Loucy (cell line): Measurements from ENCODE around the gene POLR3E.
A peak's percentile ranks its signal among the peaks of the same experiment; 100 is the strongest.

Experiments
- H2AFZ ChIP-seq: fragments of 200-600 bp; sonication (generic); 2 replicates; pipeline ENCODE4 v1.6.0; 2016; ENCODE audit warnings: antibody characterized with exemption, mild to moderate bottlenecking, low read length, moderate library complexity
- H3F3A ChIP-seq: fragments of 200-600 bp; 2 replicates; pipeline ENCODE4 v1.6.0; 2016; ENCODE audit warnings: antibody characterized with exemption, low read depth, mild to moderate bottlenecking
- H3K27me3 ChIP-seq: fragments of 200-600 bp; sonication (generic); 2 replicates; pipeline ENCODE4 v1.6.1; 2014; ENCODE audit warnings: low read length, mild to moderate bottlenecking; ENCODE audit not compliant: insufficient read depth, poor library complexity, severe bottlenecking
- H3K36me3 ChIP-seq: fragments of 200-600 bp; sonication (generic); 2 replicates; pipeline ENCODE4 v1.6.1; 2016; ENCODE audit warnings: low read length; ENCODE audit not compliant: insufficient read depth
- H3K4me1 ChIP-seq: fragments of 200-600 bp; sonication (generic); 2 replicates; pipeline ENCODE4 v1.5.1; 2014; ENCODE audit warnings: low read length, mild to moderate bottlenecking; ENCODE audit not compliant: insufficient read depth, poor library complexity, severe bottlenecking
- H3K4me2 ChIP-seq: fragments of 200-600 bp; sonication (generic); 2 replicates; pipeline ENCODE4 v1.6.0; 2014; ENCODE audit warnings: antibody characterized with exemption, low read length, low read depth, mild to moderate bottlenecking; ENCODE audit not compliant: poor library complexity, severe bottlenecking
- H3K4me3 ChIP-seq: fragments of 200-600 bp; sonication (generic); 2 replicates; pipeline ENCODE4 v1.5.1; 2014; ENCODE audit warnings: low read length, mild to moderate bottlenecking, mixed read lengths; ENCODE audit not compliant: poor library complexity, severe bottlenecking
- H3K79me2 ChIP-seq: fragments of 200-600 bp; sonication (generic); 2 replicates; pipeline ENCODE4 v1.6.1; 2014; ENCODE audit warnings: low read length; ENCODE audit not compliant: insufficient read depth
- H3K9ac ChIP-seq: fragments of 200-600 bp; sonication (generic); 2 replicates; pipeline ENCODE4 v1.6.0; 2014; ENCODE audit warnings: mild to moderate bottlenecking, low read depth, low read length, moderate library complexity; ENCODE audit not compliant: poor library complexity, severe bottlenecking
- H3K9me2 ChIP-seq: fragments of 200-600 bp; sonication (generic); replicated peaks from 2 replicates; pipeline ENCODE4 v1.6.1; 2016; ENCODE audit warnings: low read depth, low read length, mixed read lengths
- H3K9me3 ChIP-seq: fragments of 200-600 bp; sonication (generic); 2 replicates; pipeline ENCODE4 v1.6.1; 2014; ENCODE audit warnings: mild to moderate bottlenecking, antibody characterized with exemption, low read length, low read depth; ENCODE audit not compliant: insufficient read depth
- H4K20me1 ChIP-seq: fragments of 200-600 bp; sonication (generic); 2 replicates; pipeline ENCODE4 v1.6.0; 2014; ENCODE audit warnings: antibody characterized with exemption, low read length, mild to moderate bottlenecking; ENCODE audit not compliant: insufficient read depth, poor library complexity, severe bottlenecking
- EZH2phosphoT487 ChIP-seq: fragments of 200-600 bp; IDR thresholded peaks from 2 replicates; pipeline ENCODE4 v1.6.1; 2018; ENCODE audit warnings: antibody characterized with exemption, mild to moderate bottlenecking, moderate library complexity, borderline replicate concordance
- TF ChIP-seq, protein P1 (sequence below): fragments of 200-600 bp; sonication (generic); conservative IDR thresholded peaks from 2 replicates; pipeline ENCODE4 v1.5.1; 2014; ENCODE audit warnings: mild to moderate bottlenecking, antibody characterized with exemption, low read length

Gene POLR3E, protein sequence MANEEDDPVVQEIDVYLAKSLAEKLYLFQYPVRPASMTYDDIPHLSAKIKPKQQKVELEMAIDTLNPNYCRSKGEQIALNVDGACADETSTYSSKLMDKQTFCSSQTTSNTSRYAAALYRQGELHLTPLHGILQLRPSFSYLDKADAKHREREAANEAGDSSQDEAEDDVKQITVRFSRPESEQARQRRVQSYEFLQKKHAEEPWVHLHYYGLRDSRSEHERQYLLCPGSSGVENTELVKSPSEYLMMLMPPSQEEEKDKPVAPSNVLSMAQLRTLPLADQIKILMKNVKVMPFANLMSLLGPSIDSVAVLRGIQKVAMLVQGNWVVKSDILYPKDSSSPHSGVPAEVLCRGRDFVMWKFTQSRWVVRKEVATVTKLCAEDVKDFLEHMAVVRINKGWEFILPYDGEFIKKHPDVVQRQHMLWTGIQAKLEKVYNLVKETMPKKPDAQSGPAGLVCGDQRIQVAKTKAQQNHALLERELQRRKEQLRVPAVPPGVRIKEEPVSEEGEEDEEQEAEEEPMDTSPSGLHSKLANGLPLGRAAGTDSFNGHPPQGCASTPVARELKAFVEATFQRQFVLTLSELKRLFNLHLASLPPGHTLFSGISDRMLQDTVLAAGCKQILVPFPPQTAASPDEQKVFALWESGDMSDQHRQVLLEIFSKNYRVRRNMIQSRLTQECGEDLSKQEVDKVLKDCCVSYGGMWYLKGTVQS

DNA sequence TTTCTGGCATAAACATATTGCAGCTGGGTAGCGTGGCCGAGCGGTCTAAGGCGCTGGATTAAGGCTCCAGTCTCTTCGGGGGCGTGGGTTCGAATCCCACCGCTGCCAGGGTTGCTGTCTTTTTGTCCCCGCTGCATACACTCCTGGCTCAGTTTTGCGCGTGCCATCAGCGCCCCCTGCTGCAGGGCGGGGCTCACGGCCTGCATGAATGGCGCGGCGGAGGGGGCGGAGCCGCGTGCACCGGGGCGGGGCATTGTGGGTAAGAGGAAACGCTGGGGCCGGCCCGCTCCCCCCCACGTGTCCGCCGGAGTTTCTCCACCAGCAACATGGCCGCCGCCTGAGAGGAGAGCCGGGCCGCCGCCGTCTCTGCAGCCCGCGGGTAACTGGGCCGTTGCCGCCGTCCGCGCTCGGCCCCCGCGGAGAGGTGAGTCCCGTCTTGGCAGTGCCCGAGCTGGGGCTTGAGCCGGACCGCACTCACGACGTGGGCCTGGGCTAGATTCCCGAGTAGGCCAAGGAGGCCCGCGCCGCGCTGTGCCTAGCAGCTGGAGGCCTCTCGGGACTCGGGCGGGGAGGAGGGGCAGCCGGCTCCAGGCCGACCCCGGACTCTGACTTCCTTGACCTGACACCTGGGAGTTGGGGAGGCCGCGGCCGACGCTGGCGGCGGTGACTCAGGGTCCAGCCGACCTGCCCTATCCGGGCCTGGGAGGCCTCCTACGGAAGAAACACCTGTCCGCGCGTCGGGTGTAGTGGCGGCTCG, at the start of gene POLR3E:
Gene POLR3E, plus strand, starts transcription at position 296 of the 757 bp plus-strand sequence. CDS start 5,560 bp downstream, outside the sequence.
- Histone ChIP-seq H3K4me2 (peak within 1 kb of the TSS; percentile 83), H3K4me3 (peak within 1 kb of the TSS; percentile 97), H3K79me2 (peaks cover 40% of the 10 kb centered on the region), H3K4me1 (peaks cover 25% of the 10 kb centered on the region), H2AFZ (peak within 1 kb of the TSS; percentile 96), H3K9me3 (no peaks in the 10 kb centered on the region), H3K9ac (peak within 1 kb of the TSS; percentile 89), H3K9me2 (no peaks in the 10 kb centered on the region), H3K27me3 (peaks cover 4% of the 10 kb centered on the region), H3F3A (0 out of 2 replicates have a peak, but pooled peaks cover 5% of the 10 kb centered on the region), H4K20me1 (peaks cover 33% of the 10 kb centered on the region), H3K36me3 (no peaks in the 10 kb centered on the region)
- no peak for TF ChIP-seq EZH2phosphoT487
- TF ChIP-seq, protein P1, sequence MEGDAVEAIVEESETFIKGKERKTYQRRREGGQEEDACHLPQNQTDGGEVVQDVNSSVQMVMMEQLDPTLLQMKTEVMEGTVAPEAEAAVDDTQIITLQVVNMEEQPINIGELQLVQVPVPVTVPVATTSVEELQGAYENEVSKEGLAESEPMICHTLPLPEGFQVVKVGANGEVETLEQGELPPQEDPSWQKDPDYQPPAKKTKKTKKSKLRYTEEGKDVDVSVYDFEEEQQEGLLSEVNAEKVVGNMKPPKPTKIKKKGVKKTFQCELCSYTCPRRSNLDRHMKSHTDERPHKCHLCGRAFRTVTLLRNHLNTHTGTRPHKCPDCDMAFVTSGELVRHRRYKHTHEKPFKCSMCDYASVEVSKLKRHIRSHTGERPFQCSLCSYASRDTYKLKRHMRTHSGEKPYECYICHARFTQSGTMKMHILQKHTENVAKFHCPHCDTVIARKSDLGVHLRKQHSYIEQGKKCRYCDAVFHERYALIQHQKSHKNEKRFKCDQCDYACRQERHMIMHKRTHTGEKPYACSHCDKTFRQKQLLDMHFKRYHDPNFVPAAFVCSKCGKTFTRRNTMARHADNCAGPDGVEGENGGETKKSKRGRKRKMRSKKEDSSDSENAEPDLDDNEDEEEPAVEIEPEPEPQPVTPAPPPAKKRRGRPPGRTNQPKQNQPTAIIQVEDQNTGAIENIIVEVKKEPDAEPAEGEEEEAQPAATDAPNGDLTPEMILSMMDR: peak; percentile 75

DNA sequence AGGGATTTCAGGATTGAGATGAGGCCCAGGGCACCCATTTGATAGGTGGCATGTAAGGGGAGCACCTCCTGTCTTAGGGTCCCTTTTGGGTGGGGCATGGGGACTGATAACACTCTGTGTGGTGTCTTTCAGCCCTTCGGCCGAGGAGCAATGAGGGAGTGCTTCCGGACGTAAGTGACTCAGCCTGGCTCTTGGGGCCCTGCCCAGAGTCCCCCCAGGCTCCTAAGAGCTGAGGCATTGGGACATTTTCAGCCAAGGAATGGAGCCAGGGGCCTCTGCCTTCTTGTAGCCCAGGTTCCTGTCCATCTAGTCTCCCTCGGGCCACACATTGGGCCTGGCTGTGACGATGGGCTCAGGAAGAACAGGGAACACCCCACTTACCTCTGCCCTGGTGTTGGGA, 46.7 kb upstream of the POLR3E start:
- H3K9me2 ChIP-seq: no peaks in the 10 kb centered on the region
- H3K4me3 ChIP-seq: no peak overlapping the region
- no peak overlapping the region for H3K4me2 ChIP-seq
- no peaks in the 10 kb centered on the region for H3K4me1 ChIP-seq
- H3K79me2 ChIP-seq: no peaks in the 10 kb centered on the region
- no peaks in the 10 kb centered on the region for H4K20me1 ChIP-seq
- no peaks in the 10 kb centered on the region for H3F3A ChIP-seq
- H3K9me3 ChIP-seq: peaks cover 4% of the 10 kb centered on the region; the same call in 1 of the 2 replicates
- TF ChIP-seq EZH2phosphoT487: no peak
- TF ChIP-seq, protein P1: no peak
- H3K27me3 ChIP-seq: no peaks in the 10 kb centered on the region
- H3K9ac ChIP-seq: no peak overlapping the region
- peaks cover 59% of the 10 kb centered on the region for H3K36me3 ChIP-seq
- H2AFZ ChIP-seq: no peak overlapping the region

- H3K4me2 ChIP-seq: no peak overlapping the region
- no peaks in the 10 kb centered on the region for H3K27me3 ChIP-seq
- H3F3A ChIP-seq: no peaks in the 10 kb centered on the region
- peaks cover 62% of the 10 kb centered on the region for H3K36me3 ChIP-seq
- no peak overlapping the region for H3K9ac ChIP-seq
- no peaks in the 10 kb centered on the region for H3K9me2 ChIP-seq
- no peak overlapping the region for H2AFZ ChIP-seq
- TF ChIP-seq, protein P1: no peak
- TF ChIP-seq EZH2phosphoT487: no peak
- H3K4me1 ChIP-seq: no peaks in the 10 kb centered on the region
- H3K4me3 ChIP-seq: no peak overlapping the region
- peaks cover 5% of the 10 kb centered on the region; the same call in 1 of the 2 replicates for H3K9me3 ChIP-seq
- no peaks in the 10 kb centered on the region for H3K79me2 ChIP-seq
- no peaks in the 10 kb centered on the region for H4K20me1 ChIP-seq
Measured at GRCh38 chr16:22252317-22252716, 44.9 kb upstream of the POLR3E start.
